MM.1S (cell line): ENCODE results near the gene CMTR2.

ENCODE experiments used
- DNase-seq: peaks from one replicate; pipeline ENCODE4 v3.0.0-alpha.2; 2015
- H2AFZ ChIP-seq: fragments of 300-600 bp; sonication (generic); 2 replicates; pipeline ENCODE4 v1.6.0; 2016; ENCODE audit warnings: antibody characterized with exemption, low read length
- H3F3A ChIP-seq: fragments of 300-600 bp; sonication (generic); 2 replicates; pipeline ENCODE4 v1.6.1; 2016; ENCODE audit warnings: mild to moderate bottlenecking, antibody characterized with exemption, low read length, moderate library complexity, mixed read lengths; ENCODE audit not compliant: insufficient read depth
- H3K27ac ChIP-seq: fragments of 300-600 bp; sonication (generic); 2 replicates; pipeline ENCODE4 v1.5.1; 2016; ENCODE audit warnings: mild to moderate bottlenecking, low read length
- H3K27me3 ChIP-seq: fragments of 300-600 bp; sonication (generic); replicated peaks from 2 replicates; pipeline ENCODE4 v1.6.0; 2016; ENCODE audit warnings: low read length; ENCODE audit not compliant: insufficient read depth
- H3K36me3 ChIP-seq: fragments of 300-600 bp; sonication (generic); replicated peaks from 2 replicates; pipeline ENCODE4 v1.6.1; 2016; ENCODE audit warnings: mild to moderate bottlenecking, low read length, mixed read lengths; ENCODE audit not compliant: insufficient read depth
- H3K4me1 ChIP-seq: fragments of 300-600 bp; sonication (generic); 2 replicates; pipeline ENCODE4 v1.6.1; 2016; ENCODE audit warnings: low read length, mixed read lengths
- H3K4me2 ChIP-seq: fragments of 300-600 bp; sonication (generic); 2 replicates; pipeline ENCODE4 v1.6.0; 2016; ENCODE audit warnings: low read depth, low read length
- H3K4me3 ChIP-seq: fragments of 300-600 bp; sonication (generic); 2 replicates; pipeline ENCODE4 v1.5.1; 2016; ENCODE audit warnings: low read length, mixed read lengths
- H3K79me2 ChIP-seq: fragments of 300-600 bp; sonication (generic); 2 replicates; pipeline ENCODE4 v1.6.1; 2016; ENCODE audit warnings: mixed run types, low read length, mixed read lengths
- H3K9ac ChIP-seq: fragments of 300-600 bp; sonication (generic); 2 replicates; pipeline ENCODE4 v1.6.1; 2016; ENCODE audit warnings: low read length, mixed read lengths
- H3K9me2 ChIP-seq: fragments of 300-600 bp; sonication (generic); replicated peaks from 2 replicates; pipeline ENCODE4 v1.6.1; 2016; ENCODE audit warnings: mild to moderate bottlenecking, low read length, mixed read lengths; ENCODE audit not compliant: insufficient read depth
- H3K9me3 ChIP-seq: fragments of 300-600 bp; sonication (generic); replicated peaks from 2 replicates; pipeline ENCODE4 v1.6.1; 2016; ENCODE audit warnings: mild to moderate bottlenecking, low read length, mixed read lengths; ENCODE audit not compliant: insufficient read depth
- H4K20me1 ChIP-seq: fragments of 300-600 bp; sonication (generic); 2 replicates; pipeline ENCODE4 v1.6.1; 2016; ENCODE audit warnings: mild to moderate bottlenecking, low read length, moderate library complexity, mixed read lengths; ENCODE audit not compliant: insufficient read depth
- EZH2 ChIP-seq: fragments of 300-600 bp; sonication (generic); optimal IDR thresholded peaks from 2 replicates; pipeline ENCODE3; 2017; ENCODE audit warnings: low read depth, mild to moderate bottlenecking, antibody characterized with exemption, low read length, mixed read lengths
- EZH2phosphoT487 ChIP-seq: fragments of 300-600 bp; sonication (generic); IDR thresholded peaks from 2 replicates; pipeline ENCODE4 v1.6.1; 2018; ENCODE audit warnings: antibody characterized with exemption, low read length
- TF ChIP-seq, protein P1 (sequence below): fragments of 300-600 bp; sonication (generic); IDR thresholded peaks from 2 replicates; pipeline ENCODE4 v1.5.1; 2016; ENCODE audit warnings: antibody characterized with exemption, low read length, mixed read lengths

Gene CMTR2

DNA sequence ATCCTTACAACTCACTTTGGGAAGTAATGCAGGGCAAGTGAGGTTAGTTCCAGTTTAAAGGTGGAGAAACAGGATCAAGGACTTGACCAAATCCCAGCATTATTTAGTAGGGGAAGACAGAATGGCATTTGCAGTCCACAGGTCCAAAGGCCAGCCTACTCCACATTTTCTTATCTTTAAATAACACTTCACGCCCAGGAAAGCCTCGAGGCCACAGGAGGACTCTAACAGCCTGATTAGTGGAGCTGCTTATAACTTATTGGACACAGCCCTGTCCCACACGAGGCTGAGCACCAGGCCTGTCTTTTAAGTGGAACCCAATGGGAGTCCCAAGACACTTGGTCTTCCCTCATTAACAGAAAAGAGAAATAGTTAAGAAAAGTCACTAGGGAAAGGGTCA lies 46.6 kb downstream of the CMTR2 start:
- Histone ChIP-seq H3K27me3 (no peaks in the 10 kb centered on the region), H3K9ac (no peak overlapping the region), H3K79me2 (no peaks in the 10 kb centered on the region), H3K4me3 (no peak overlapping the region), H2AFZ (no peak overlapping the region), H3K9me2 (no peaks in the 10 kb centered on the region), H3K4me1 (no peaks in the 10 kb centered on the region), H3F3A (no peaks in the 10 kb centered on the region), H3K36me3 (no peaks in the 10 kb centered on the region), H3K4me2 (no peak overlapping the region), H3K27ac (no peak overlapping the region), H3K9me3 (no peaks in the 10 kb centered on the region), H4K20me1 (no peaks in the 10 kb centered on the region)
- no peak for DNase-seq
- TF ChIP-seq, protein P1, sequence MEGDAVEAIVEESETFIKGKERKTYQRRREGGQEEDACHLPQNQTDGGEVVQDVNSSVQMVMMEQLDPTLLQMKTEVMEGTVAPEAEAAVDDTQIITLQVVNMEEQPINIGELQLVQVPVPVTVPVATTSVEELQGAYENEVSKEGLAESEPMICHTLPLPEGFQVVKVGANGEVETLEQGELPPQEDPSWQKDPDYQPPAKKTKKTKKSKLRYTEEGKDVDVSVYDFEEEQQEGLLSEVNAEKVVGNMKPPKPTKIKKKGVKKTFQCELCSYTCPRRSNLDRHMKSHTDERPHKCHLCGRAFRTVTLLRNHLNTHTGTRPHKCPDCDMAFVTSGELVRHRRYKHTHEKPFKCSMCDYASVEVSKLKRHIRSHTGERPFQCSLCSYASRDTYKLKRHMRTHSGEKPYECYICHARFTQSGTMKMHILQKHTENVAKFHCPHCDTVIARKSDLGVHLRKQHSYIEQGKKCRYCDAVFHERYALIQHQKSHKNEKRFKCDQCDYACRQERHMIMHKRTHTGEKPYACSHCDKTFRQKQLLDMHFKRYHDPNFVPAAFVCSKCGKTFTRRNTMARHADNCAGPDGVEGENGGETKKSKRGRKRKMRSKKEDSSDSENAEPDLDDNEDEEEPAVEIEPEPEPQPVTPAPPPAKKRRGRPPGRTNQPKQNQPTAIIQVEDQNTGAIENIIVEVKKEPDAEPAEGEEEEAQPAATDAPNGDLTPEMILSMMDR, result no peak
- TF ChIP-seq EZH2 (no peak), EZH2phosphoT487 (no peak)

DNA sequence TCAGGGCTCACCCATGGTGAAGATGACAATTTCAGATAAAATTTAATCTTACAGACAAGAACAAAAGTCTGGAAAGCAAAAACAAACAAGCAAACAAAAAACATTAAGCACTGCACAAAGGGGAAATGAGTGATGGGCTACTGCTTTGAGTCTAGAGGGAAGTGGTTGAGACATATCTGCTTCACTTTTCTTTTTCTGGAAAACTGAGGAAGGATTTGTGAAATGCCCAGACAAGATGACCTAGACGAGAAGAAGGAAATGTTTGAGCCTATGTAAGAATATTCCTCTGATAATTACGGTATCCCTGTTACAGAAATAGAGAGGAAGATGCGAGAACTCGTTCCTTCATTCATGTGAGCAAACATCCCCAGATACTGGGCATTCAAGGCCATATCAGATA lies 47.2 kb downstream of the CMTR2 start:
- Histone ChIP-seq H3K36me3 (no peaks in the 10 kb centered on the region), H3K27ac (no peak overlapping the region), H3K27me3 (no peaks in the 10 kb centered on the region), H3K79me2 (no peaks in the 10 kb centered on the region), H3K4me2 (no peak overlapping the region), H4K20me1 (no peaks in the 10 kb centered on the region), H3K9me2 (no peaks in the 10 kb centered on the region), H3K4me3 (no peak overlapping the region), H3K9me3 (no peaks in the 10 kb centered on the region), H2AFZ (no peak overlapping the region), H3K4me1 (no peaks in the 10 kb centered on the region), H3F3A (no peaks in the 10 kb centered on the region), H3K9ac (no peak overlapping the region)
- TF ChIP-seq EZH2phosphoT487, result no peak
- TF ChIP-seq, protein P1, result no peak
- TF ChIP-seq EZH2, result no peak
- DNase-seq, result no peak
